HG03439 (cell line): ENCODE results near the gene POU2F2.

Experiments
- ATAC-seq: cut with Tn5 transposase; IDR thresholded peaks from one replicate; pipeline ENCODE4 v1.9.1; 2021; ENCODE audit warnings: mild to moderate bottlenecking, moderate library complexity; ENCODE audit not compliant: unreplicated experiment

The POU2F2 gene

GRCh38 chr19:42126574-42126973 lies 5.7 kb downstream of the POU2F2 start:
- no peak for ATAC-seq

GRCh38 chr19:42125536-42125935 lies 6.7 kb downstream of the POU2F2 start:
- ATAC-seq = no peak

GRCh38 chr19:42124386-42124901 lies 7.8 kb downstream of the POU2F2 start:
- ATAC-seq = no peak

DNA sequence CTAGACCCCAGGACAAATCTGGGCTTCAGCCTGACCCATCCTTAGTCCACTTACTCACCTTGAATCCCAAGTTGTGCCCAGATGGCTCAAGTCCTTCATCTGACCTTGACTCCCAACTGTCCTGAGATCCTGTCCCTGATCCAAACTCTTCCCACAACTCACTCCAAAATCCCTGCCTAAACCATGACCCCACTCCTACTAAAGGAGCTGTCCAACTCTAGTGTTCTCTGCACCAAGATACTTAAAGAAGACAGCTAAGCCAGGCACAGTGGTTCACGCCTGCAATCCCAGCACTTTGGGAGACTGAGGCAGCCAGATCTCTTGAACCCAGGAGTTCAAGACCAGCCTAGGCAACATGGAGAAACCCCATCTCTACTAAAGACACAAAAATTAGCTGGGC lies 8.5 kb downstream of the POU2F2 start:
- ATAC-seq = no peak

- ATAC-seq = no peak
Observed at GRCh38 chr19:42122691-42123607, 9.3 kb downstream of the POU2F2 start.

GRCh38 chr19:42121656-42122069 lies 10.6 kb downstream of the POU2F2 start:
- ATAC-seq = no peak

- no peak for ATAC-seq
Observed at GRCh38 chr19:42121036-42121621, 11.1 kb downstream of the POU2F2 start.

DNA sequence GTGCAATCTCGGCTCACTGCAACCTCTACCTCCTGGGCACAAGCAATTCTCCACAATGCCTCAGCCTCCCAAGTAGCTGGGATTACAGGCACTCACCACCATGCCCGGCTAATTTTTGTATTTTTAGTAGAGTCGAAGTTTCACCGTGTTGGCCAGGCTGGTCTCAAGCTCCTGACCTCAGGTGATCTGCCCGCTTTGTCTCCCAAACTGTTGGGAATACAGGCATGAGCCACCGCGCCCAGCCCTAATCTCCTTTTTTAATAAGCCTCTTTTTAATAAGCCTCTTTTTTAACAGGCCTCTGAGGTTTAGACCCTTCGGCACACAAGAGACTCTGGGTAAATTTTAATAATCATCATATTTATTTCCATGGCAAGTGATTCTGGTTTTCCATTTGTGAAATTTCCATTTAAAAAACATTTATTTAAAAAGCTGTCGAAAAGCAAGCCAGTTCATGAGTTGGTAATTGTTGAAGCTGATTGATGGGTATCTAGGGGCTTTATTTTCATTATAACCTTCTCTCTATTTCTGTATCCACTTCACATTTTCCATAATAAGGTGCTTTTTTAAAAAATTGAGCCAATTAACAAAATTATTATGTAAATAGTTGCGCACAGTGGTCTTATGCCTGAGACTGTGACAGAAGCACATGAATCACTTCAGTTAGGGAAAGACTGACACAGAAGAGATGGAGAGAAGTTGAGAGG lies 11.8 kb downstream of the POU2F2 start:
- ATAC-seq = no peak

- ATAC-seq = no peak
Observed at GRCh38 chr19:42117076-42117475, 15.2 kb downstream of the POU2F2 start.

DNA sequence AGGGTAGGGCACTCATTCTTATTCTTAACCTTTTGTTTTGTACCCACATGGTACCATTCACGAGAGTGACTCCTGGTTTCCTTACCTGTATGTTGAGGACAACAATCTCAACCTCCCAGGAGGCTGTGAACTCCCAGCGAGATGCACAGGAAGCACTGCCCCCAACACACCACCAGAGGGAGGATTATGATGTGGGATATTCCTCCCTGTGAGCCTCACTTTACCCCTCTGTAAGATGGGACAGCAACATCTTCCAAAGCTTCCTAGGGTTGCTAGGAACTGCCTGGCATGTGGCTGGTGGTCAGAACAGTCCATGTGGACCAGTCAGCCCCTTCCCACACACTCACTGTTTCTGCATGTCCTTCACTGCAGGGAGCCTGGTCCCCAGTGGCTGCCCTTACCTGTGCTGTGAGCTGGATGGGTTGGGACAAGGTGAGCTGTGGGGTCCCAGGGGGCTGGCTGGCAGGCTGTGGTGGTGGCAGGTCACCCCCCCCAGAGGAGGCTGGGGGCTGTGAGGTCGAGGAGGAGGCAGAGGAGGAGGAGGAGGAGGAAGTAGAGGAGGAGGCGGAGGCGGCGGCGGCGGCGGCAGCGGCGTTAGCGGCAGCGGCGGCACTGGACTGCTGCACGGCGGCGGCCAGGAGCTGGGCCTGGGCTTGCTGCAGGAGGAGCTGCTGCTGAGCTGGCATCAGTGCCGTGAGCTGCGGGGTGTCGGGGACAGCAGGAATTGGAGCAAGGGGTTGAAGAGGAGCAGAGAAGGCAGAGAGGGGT lies 15.8 kb downstream of the POU2F2 start:
- ATAC-seq = no peak

- no peak for ATAC-seq
Observed at GRCh38 chr19:42115705-42116104, 16.5 kb downstream of the POU2F2 start.

- no peak for ATAC-seq
Observed at GRCh38 chr19:42115219-42115618, 17.0 kb downstream of the POU2F2 start.

- peak; percentile 49 for ATAC-seq
Observed at GRCh38 chr19:42114412-42114811, 17.8 kb downstream of the POU2F2 start.

GRCh38 chr19:42113641-42114348 lies 18.5 kb downstream of the POU2F2 start:
- peak; percentile 33 for ATAC-seq

DNA sequence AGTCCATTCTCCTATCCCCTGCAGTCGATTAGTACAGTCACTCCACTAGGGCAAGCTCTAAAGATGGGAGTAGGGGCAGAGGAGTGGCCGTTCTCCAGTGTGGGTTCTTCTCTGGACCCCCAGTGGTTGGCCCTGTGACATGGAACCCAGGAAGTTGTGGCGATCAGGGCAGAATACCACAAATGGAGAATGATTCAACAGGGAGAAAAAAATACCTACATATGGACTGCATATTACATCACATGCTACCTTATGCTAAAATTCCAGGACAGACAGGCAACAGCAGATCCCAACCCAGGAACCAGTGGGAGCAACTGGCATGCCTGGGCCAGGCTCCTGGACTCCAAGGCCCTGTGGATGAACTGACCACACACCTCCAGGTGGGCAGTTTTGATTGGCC lies 20.4 kb downstream of the POU2F2 start:
- ATAC-seq = no peak

GRCh38 chr19:42111384-42111783 lies 20.9 kb downstream of the POU2F2 start:
- no peak for ATAC-seq

GRCh38 chr19:42110658-42111057 lies 21.6 kb downstream of the POU2F2 start:
- no peak for ATAC-seq

DNA sequence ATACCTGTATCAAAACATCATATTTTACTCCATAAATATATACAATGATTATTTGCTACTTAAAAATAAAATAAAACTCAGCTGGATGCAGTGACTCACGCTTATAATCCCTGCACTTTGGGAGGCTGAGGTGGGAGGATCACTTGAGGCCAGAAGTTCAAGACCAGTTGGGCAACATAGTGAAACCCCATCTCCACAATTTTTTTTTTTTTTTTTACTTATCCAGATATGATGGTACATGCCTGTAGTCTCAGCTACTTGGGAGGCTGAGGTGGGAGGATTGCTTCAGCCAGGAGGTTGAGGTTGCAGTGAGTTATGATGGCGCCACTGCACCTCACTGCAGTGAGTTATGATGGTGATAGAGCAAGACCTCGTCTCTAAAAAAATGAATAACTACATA lies 22.4 kb downstream of the POU2F2 start:
- no peak for ATAC-seq

- peak; percentile 70 for ATAC-seq
Observed at GRCh38 chr19:42108527-42109389, 23.5 kb downstream of the POU2F2 start.
